CD4-positive, alpha-beta T cell treated with Interleukin-6 for 4 hours (primary cell): ENCODE results near the gene DAPK1.

Experiments
- DNase-seq: peaks from one replicate; pipeline ENCODE4 v3.0.0-alpha.2; 2020; ENCODE audit warnings: mixed read lengths

DAPK1 gene

GRCh38 chr9:87596862-87597261, 99.2 kb downstream of the DAPK1 start:
- DNase-seq, result no peak

- no peak for DNase-seq
These were observed 100.2 kb downstream of the DAPK1 start for GRCh38 chr9:87597710-87598443.

- no peak for DNase-seq
These were observed 102.4 kb downstream of the DAPK1 start for GRCh38 chr9:87599901-87600610.

- DNase-seq, result no peak
These were observed 103.5 kb downstream of the DAPK1 start for GRCh38 chr9:87601176-87601575.

GRCh38 chr9:87601595-87601994, 103.9 kb downstream of the DAPK1 start:
- no peak for DNase-seq

GRCh38 chr9:87602933-87603643, 105.4 kb downstream of the DAPK1 start:
- DNase-seq, result no peak

- no peak for DNase-seq
These were observed 106.3 kb downstream of the DAPK1 start for GRCh38 chr9:87603854-87604490.

GRCh38 chr9:87604886-87605588, 107.4 kb downstream of the DAPK1 start:
- DNase-seq, result no peak

GRCh38 chr9:87605676-87606075, 108.0 kb downstream of the DAPK1 start:
- no peak for DNase-seq

GRCh38 chr9:87606841-87607521, 109.3 kb downstream of the DAPK1 start:
- no peak for DNase-seq

GRCh38 chr9:87607859-87608258, 110.2 kb downstream of the DAPK1 start:
- no peak for DNase-seq

GRCh38 chr9:87609002-87609401, 111.3 kb downstream of the DAPK1 start:
- DNase-seq, result no peak

GRCh38 chr9:87609486-87609885, 111.8 kb downstream of the DAPK1 start:
- DNase-seq, result no peak

- no peak for DNase-seq
These were observed 112.8 kb downstream of the DAPK1 start for GRCh38 chr9:87610200-87611155.

- DNase-seq, result no peak
These were observed 114.1 kb downstream of the DAPK1 start for GRCh38 chr9:87611776-87612175.

GRCh38 chr9:87612536-87612935, 114.9 kb downstream of the DAPK1 start:
- DNase-seq, result no peak

GRCh38 chr9:87613265-87614111, 115.8 kb downstream of the DAPK1 start:
- DNase-seq, result no peak

GRCh38 chr9:87614397-87614796, 116.7 kb downstream of the DAPK1 start:
- no peak for DNase-seq

- no peak for DNase-seq
These were observed 117.5 kb downstream of the DAPK1 start for GRCh38 chr9:87615136-87615535.
